GM12878 (cell line): ENCODE measurements around the gene BPI. TPM values are rescaled to one million over a fixed set of nuclear protein-coding genes. Genes with fewer than 3 reads are reported as not detected.

ENCODE experiments used
- ATAC-seq: fragments of 200-7000 bp; cut with Tn5 transposase; 3 replicates; pipeline ENCODE4 v1.9.1; 2020; ENCODE audit warnings: mild to moderate bottlenecking, moderate library complexity
- BruUV-seq: library from RNA; stranded (reverse); fragments of 400-500 nt; replicated peaks from 2 replicates; lab custom pipeline; 2021; lab: Mats Ljungman, UMichigan
- CTCF ChIA-PET: fragments of 300-600 bp; sonication (Branson Sonifier 250); formaldehyde crosslinking; extraction: SDS; loops from one replicate; lab custom pipeline; 2021; ENCODE audit warnings: inconsistent platforms; lab: Yijun Ruan, JAX
- POLR2A ChIA-PET: fragments of 350-600 bp; formaldehyde crosslinking; extraction: SDS; loops from one replicate; lab custom pipeline; 2021; ENCODE audit warnings: inconsistent platforms; lab: Charles Lee
- RAD21 ChIA-PET: fragments of 300-600 bp; sonication (Branson Sonifier 250); formaldehyde crosslinking; loops from one replicate; lab custom pipeline; 2023; ENCODE audit warnings: antibody characterized with exemption; ENCODE audit not compliant: unreplicated experiment; lab: Charles Lee
- SMC1A ChIA-PET: fragments of 300-600 bp; sonication (Branson Sonifier 250); formaldehyde crosslinking; loops from one replicate; lab custom pipeline; 2023; ENCODE audit not compliant: unreplicated experiment, uncharacterized antibody; lab: Charles Lee
- DNase-seq: peaks from one replicate; pipeline ENCODE4 v3.0.0-alpha.2; 2011; ENCODE audit warnings: low read depth, low spot score
- FAIRE-seq: peaks from 3 replicates; lab custom pipeline; 2011; peaks lifted over from hg19 to GRCh38; lab: Jason Lieb, UNC
- H2AFZ ChIP-seq: 2 replicates; pipeline ENCODE4 v1.6.0; 2011; ENCODE audit warnings: low read depth, low read length, control low read depth; ENCODE audit not compliant: control insufficient read depth
- H3K27ac ChIP-seq: 2 replicates; pipeline ENCODE4 v1.5.1; 2011; ENCODE audit warnings: control low read depth; ENCODE audit not compliant: control insufficient read depth, insufficient read depth
- H3K27me3 ChIP-seq, 2 experiments: replicated peaks in 1 of 2; 2 replicates each; pipeline versions ENCODE4 v1.6.0 to v1.6.1; 2011; ENCODE audit warnings: low read length in 1 of 2; ENCODE audit not compliant: control insufficient read depth in 2 of 2, insufficient read depth in 2 of 2
- H3K36me3 ChIP-seq, 2 experiments: 2 replicates each; pipeline ENCODE4 v1.5.1; 2011; ENCODE audit warnings: low read length in 1 of 2; ENCODE audit not compliant: control insufficient read depth in 2 of 2, insufficient read depth in 2 of 2
- H3K4me1 ChIP-seq: 2 replicates; pipeline ENCODE4 v1.6.1; 2011; ENCODE audit warnings: mild to moderate bottlenecking, low read length, moderate library complexity, mixed read lengths; ENCODE audit not compliant: control insufficient read depth, insufficient read depth
- H3K4me2 ChIP-seq: 2 replicates; pipeline ENCODE4 v1.6.0; 2011; ENCODE audit warnings: control low read depth; ENCODE audit not compliant: control insufficient read depth, insufficient read depth
- H3K4me3 ChIP-seq: fragments of 200-600 bp; sonication (generic); 2 replicates; pipeline ENCODE4 v1.5.1; 2016
- H3K79me2 ChIP-seq: 2 replicates; pipeline ENCODE4 v1.6.0; 2011; ENCODE audit warnings: low read length; ENCODE audit not compliant: control insufficient read depth, insufficient read depth
- H3K9ac ChIP-seq: 2 replicates; pipeline ENCODE4 v1.8.0; 2011; ENCODE audit warnings: low read length, control low read depth, mixed read lengths; ENCODE audit not compliant: control insufficient read depth, insufficient read depth
- H3K9me3 ChIP-seq: replicated peaks from 3 replicates; pipeline ENCODE4 v1.5.1; 2011; ENCODE audit warnings: mild to moderate bottlenecking, low read length; ENCODE audit not compliant: control insufficient read depth, insufficient read depth
- H4K20me1 ChIP-seq: 2 replicates; pipeline ENCODE4 v1.6.0; 2011; ENCODE audit not compliant: control insufficient read depth, insufficient read depth
- ASH2L ChIP-seq: fragments of 300-600, 200-600 bp; sonication (generic); IDR thresholded peaks from 2 replicates; pipeline ENCODE4 v1.6.1; 2017; ENCODE audit warnings: low read depth, mild to moderate bottlenecking, borderline replicate concordance
- BHLHE40 ChIP-seq, 2 experiments: fragments of 450-650 bp in 1 of 2; IDR thresholded peaks; 2 replicates each; pipeline ENCODE4 v1.6.1; 2011 to 2017; ENCODE audit warnings: low read depth in 2 of 2, borderline replicate concordance in 1 of 2, improper control_type of control experiment in 1 of 2, low read length in 1 of 2, mild to moderate bottlenecking in 1 of 2
- CREB1 ChIP-seq: IDR thresholded peaks from 2 replicates; pipeline ENCODE4 v1.6.1; 2012; ENCODE audit warnings: low read depth, mild to moderate bottlenecking, inconsistent platforms
- CUX1 ChIP-seq: IDR thresholded peaks from 2 replicates; pipeline ENCODE4 v1.6.1; 2012; ENCODE audit warnings: improper control_type of control experiment, low read depth, low read length; ENCODE audit not compliant: insufficient replicate concordance
- ESRRA ChIP-seq: IDR thresholded peaks from 2 replicates; pipeline ENCODE4 v1.6.1; 2012; ENCODE audit warnings: mild to moderate bottlenecking, low read length, improper control_type of control experiment
- GATAD2B ChIP-seq: fragments of 450-650 bp; conservative IDR thresholded peaks from 2 replicates; pipeline ENCODE4 v1.6.1; 2017; ENCODE audit warnings: low read depth, mild to moderate bottlenecking, moderate library complexity
- HDAC6 ChIP-seq: fragments of 200-600 bp; sonication (generic); IDR thresholded peaks from one replicate; pipeline ENCODE4 v1.8.0; 2017; ENCODE audit warnings: antibody characterized with exemption; ENCODE audit not compliant: unreplicated experiment
- KDM1A ChIP-seq: fragments of 200-600 bp; sonication (generic); IDR thresholded peaks from 2 replicates; pipeline ENCODE4 v1.6.1; 2016; ENCODE audit warnings: borderline replicate concordance
- KLF5 ChIP-seq: fragments of 450-650 bp; IDR thresholded peaks from 2 replicates; pipeline ENCODE4 v1.6.1; 2014; ENCODE audit warnings: mild to moderate bottlenecking; ENCODE audit not compliant: partially characterized antibody
- MTA2 ChIP-seq: fragments of 450-650 bp; IDR thresholded peaks from 2 replicates; pipeline ENCODE4 v1.6.1; 2016; ENCODE audit warnings: low read depth, mild to moderate bottlenecking, moderate library complexity
- MYB ChIP-seq: fragments of 150-350 bp; IDR thresholded peaks from 2 replicates; pipeline ENCODE4 v1.6.1; 2014; ENCODE audit warnings: mild to moderate bottlenecking, low read depth, low read length, borderline replicate concordance
- NKRF ChIP-seq: fragments of 450-650 bp; conservative IDR thresholded peaks from 2 replicates; pipeline ENCODE4 v1.6.1; 2017; ENCODE audit warnings: mild to moderate bottlenecking, moderate library complexity
- PAX8 ChIP-seq: fragments of 450-650 bp; IDR thresholded peaks from 2 replicates; pipeline ENCODE4 v1.6.1; 2017; ENCODE audit warnings: mild to moderate bottlenecking, moderate library complexity
- RAD51 ChIP-seq: fragments of 450-650 bp; IDR thresholded peaks from 2 replicates; pipeline ENCODE4 v1.6.1; 2016; ENCODE audit warnings: moderate library complexity, mild to moderate bottlenecking, inconsistent platforms
- SRF ChIP-seq, 2 experiments: IDR thresholded peaks; 2 replicates each; pipeline ENCODE4 v1.6.1; 2011; ENCODE audit warnings: low read depth in 2 of 2, low read length in 2 of 2, mild to moderate bottlenecking in 1 of 2, moderate library complexity in 1 of 2
- SUZ12 ChIP-seq: fragments of 200-600 bp; sonication (generic); IDR thresholded peaks from one replicate; pipeline ENCODE4 v1.6.1; 2018; ENCODE audit warnings: antibody characterized with exemption, mild to moderate bottlenecking; ENCODE audit not compliant: unreplicated experiment
- TARDBP ChIP-seq: IDR thresholded peaks from 2 replicates; pipeline ENCODE4 v1.6.1; 2016; ENCODE audit warnings: borderline replicate concordance
- YBX1 ChIP-seq: fragments of 450-650 bp; IDR thresholded peaks from 2 replicates; pipeline ENCODE4 v1.6.1; 2016; ENCODE audit warnings: antibody characterized with exemption
- WGBS: methylation state at CpG from one replicate; pipeline ENCODE4 v1.1.6; 2016; ENCODE audit warnings: low lambda C conversion rate; ENCODE audit not compliant: insufficient replicate concordance, insufficient coverage; ENCODE audit errors: missing lambda C conversion rate; 5-methylcytosine and 5-hydroxymethylcytosine counted together
- in situ Hi-C: fragments of 300-500 bp; cut with MboI; formaldehyde crosslinking; loops from 9 replicates; pipeline ENCODE4 v1.14.3; 2018; ENCODE audit warnings: mixed read lengths
- intact Hi-C: fragments of 100-400 bp; cut with micrococcal nuclease; formaldehyde crosslinking; loops from one replicate; pipeline ENCODE4 v1.14.2; 2022; ENCODE audit not compliant: unreplicated experiment
- polyA plus RNA-seq, 11 experiments: library from polyadenylated mRNA; depleted of rRNA in 4 of 11; unstranded in 6 of 11; stranded (reverse) in 5 of 11; fragments of >200 nt; fragmentation: Nextera tagmentation in 4 of 11; fragmentation: Illumina TruSeq in 1 of 11; extraction: Ambion mirVana in 4 of 11; extraction: Trizol in 1 of 11; gene quantifications; 1 replicate in 1 of 11; 2 replicates in 10 of 11; pipeline versions ENCODE4 v1.2.1 to v1.2.3, GENCODE V29; 2011 to 2016; ENCODE audit warnings: inconsistent platforms in 2 of 11, missing spikeins in 2 of 11, low read depth in 1 of 11
- total RNA-seq, 4 experiments: library from RNA; depleted of rRNA in 3 of 4; stranded (reverse); fragments of >200 nt in 3 of 4; fragmentation: Illumina TruSeq in 1 of 4; extraction: Trizol in 1 of 4; gene quantifications; 2 replicates each; pipeline versions ENCODE4 v1.2.1 to v1.2.3, GENCODE V29; 2013 to 2021

Gene BPI
- total and polyA plus RNA-seq, 10 of the 15 experiments (the other 5 are each of a cell fraction or from before 2014, with no cell fraction given) = not detected

- no peak for FAIRE-seq
- no peaks in the 10 kb centered on the region for H3K27me3 ChIP-seq
- no peak for ATAC-seq
- in situ Hi-C loops (no loop called here), intact Hi-C loops (no loop called here)
- TF ChIP-seq ESRRA = no peak
- no peak for TF ChIP-seq SRF (IDR thresholded peaks at IDR 0.05; ENCODE audit: low read depth in 2 of 2, low read length in 2 of 2)
- no peak for TF ChIP-seq KDM1A
- no peak for TF ChIP-seq KLF5
- TF ChIP-seq ASH2L = no peak
- no peak for TF ChIP-seq SUZ12
- no peak for TF ChIP-seq YBX1
- no peak for TF ChIP-seq NKRF
- no peak for TF ChIP-seq BHLHE40 (IDR thresholded peaks at IDR 0.05; ENCODE audit: borderline replicate concordance in 1 of 2, low read depth in 2 of 2, low read length in 1 of 2)
- no peak for TF ChIP-seq MYB
- TF ChIP-seq GATAD2B = no peak
- TF ChIP-seq HDAC6 = no peak
- TF ChIP-seq PAX8 = no peak
- TF ChIP-seq MTA2 = no peak
- no peak for TF ChIP-seq TARDBP
- TF ChIP-seq RAD51 = no peak
- TF ChIP-seq CREB1 = no peak
- no peak for TF ChIP-seq CUX1
- no peak for DNase-seq
- no peak overlapping the region for H3K9ac ChIP-seq
- H3K36me3 ChIP-seq = no peaks in the 10 kb centered on the region
- H3K4me1 ChIP-seq = no peaks in the 10 kb centered on the region
- ChIA-PET POLR2A (no interaction called here), SMC1A (no interaction called here), RAD21 (no interaction called here), CTCF (interaction anchor here (1.5 kb wide), 1 partner anchor 19 kb away, joined by 3 read pairs; no protein-coding TSS in a partner anchor)
- H4K20me1 ChIP-seq = no peaks in the 10 kb centered on the region
- BruUV-seq = no TSS peak
- H3K27ac ChIP-seq = no peak overlapping the region
- no peak overlapping the region for H3K4me3 ChIP-seq
- H3K9me3 ChIP-seq = no peaks in the 10 kb centered on the region; the same call in 2 of the 3 replicates
- H3K4me2 ChIP-seq = no peak overlapping the region
- H3K79me2 ChIP-seq = no peaks in the 10 kb centered on the region
- H2AFZ ChIP-seq = no peak overlapping the region
- WGBS = 8% methylated on average over 3 of the region's 3 CpGs
These were observed 21.2 kb downstream of the BPI start for GRCh38 chr20:38325167-38325566.
